Upper lobe of left lung (tissue), 4 donors: ENCODE data around the gene YY2.

Experiments
- CTCF ChIP-seq, 6 experiments: fragments of 450-650 bp in 4 of 6; fragments of 200-600 bp in 2 of 6; sonication (generic) in 2 of 6; IDR thresholded peaks; one replicate each; pipeline ENCODE4 v1.5.1; 2016 to 2019; ENCODE audit warnings: antibody characterized with exemption in 6 of 6
- POLR2A ChIP-seq, 4 donors: fragments of 450-650 bp; IDR thresholded peaks; one replicate each; pipeline ENCODE4 v1.5.1; 2016 to 2017; ENCODE audit warnings: antibody characterized with exemption in 4 of 4, mild to moderate bottlenecking in 2 of 4
- POLR2AphosphoS5 ChIP-seq, 2 donors: sonication (generic); formaldehyde crosslinking; IDR thresholded peaks; one replicate each; pipeline ENCODE4 v1.5.1; 2017; ENCODE audit warnings: antibody characterized with exemption in 2 of 2

DNA sequence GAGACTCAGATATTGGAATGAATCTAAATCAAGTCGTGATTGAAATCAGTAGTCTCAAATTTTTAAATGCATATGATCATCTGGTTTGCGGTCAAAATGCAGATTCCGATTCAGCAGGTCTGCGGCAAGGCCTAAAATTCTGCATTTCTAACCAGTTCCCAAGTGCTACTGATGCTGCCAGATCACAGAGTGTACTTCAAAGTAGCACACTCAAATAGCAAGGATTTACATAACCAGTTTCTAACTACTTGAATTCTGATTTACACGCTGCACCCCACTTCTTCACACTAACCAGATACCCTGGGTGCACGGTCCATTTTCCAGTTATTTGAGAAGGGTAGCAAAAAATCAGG lies 15.6 kb upstream of the YY2 start:
- TF ChIP-seq CTCF (IDR thresholded peaks at IDR 0.05), result no peak
- TF ChIP-seq POLR2AphosphoS5 (IDR thresholded peaks at IDR 0.05), result no peak
- TF ChIP-seq POLR2A (IDR thresholded peaks at IDR 0.05), result no peak
